ENCODE measurements around the gene AIFM3.

The AIFM3 gene

DNA sequence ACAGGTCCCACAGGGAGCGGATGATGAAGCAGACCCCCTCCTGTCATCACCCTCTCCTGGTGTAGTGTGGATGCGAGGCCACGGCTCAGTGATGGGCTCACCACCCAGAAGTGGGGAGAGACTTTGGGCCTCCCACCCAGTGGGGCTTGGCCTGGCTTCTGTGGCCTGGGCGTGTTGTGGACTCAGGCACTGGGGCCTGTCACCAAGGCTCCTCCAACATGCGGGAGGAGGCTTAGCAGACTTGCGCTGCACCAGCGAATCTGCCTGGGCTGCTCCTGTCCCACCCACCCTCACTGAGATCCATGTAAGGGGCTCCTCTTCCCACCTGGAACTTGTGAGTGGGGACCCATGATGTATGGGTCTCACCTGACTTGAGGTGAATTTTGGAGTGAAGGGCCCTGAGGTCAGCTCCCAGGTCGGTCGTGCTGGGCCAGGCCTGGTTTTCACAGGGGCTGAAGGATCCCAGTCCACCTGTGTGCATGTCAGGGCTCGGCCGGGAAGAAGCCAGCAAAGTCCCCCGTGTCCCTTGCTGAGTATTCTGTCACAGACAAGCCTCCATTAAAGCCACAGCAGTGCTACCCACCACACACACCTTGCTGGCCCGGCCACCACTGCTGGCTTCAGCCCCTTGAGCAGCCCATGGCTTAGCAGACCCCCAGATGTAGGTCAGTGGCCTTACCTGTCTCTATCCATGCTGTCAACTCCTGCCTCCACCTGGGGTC lies 30.6 kb downstream of the AIFM3 start:
- H3K4me1 Mint-ChIP-seq = peaks cover 16% of the 10 kb centered on the region
- peaks cover 9% of the 10 kb centered on the region for H3K36me3 Mint-ChIP-seq (ENCODE audit: low read depth)
- TF ChIP-seq, protein P1, sequence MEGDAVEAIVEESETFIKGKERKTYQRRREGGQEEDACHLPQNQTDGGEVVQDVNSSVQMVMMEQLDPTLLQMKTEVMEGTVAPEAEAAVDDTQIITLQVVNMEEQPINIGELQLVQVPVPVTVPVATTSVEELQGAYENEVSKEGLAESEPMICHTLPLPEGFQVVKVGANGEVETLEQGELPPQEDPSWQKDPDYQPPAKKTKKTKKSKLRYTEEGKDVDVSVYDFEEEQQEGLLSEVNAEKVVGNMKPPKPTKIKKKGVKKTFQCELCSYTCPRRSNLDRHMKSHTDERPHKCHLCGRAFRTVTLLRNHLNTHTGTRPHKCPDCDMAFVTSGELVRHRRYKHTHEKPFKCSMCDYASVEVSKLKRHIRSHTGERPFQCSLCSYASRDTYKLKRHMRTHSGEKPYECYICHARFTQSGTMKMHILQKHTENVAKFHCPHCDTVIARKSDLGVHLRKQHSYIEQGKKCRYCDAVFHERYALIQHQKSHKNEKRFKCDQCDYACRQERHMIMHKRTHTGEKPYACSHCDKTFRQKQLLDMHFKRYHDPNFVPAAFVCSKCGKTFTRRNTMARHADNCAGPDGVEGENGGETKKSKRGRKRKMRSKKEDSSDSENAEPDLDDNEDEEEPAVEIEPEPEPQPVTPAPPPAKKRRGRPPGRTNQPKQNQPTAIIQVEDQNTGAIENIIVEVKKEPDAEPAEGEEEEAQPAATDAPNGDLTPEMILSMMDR (IDR thresholded peaks at IDR 0.05; ENCODE audit: unreplicated experiment in 3 of 3) = no peak
- no peaks in the 10 kb centered on the region for H3K27me3 Mint-ChIP-seq (ENCODE audit: low read depth)
- H3K4me3 Mint-ChIP-seq = no peak overlapping the region
- no peak overlapping the region for H3K27ac Mint-ChIP-seq
- no peaks in the 10 kb centered on the region for H3K9me3 Mint-ChIP-seq

DNA sequence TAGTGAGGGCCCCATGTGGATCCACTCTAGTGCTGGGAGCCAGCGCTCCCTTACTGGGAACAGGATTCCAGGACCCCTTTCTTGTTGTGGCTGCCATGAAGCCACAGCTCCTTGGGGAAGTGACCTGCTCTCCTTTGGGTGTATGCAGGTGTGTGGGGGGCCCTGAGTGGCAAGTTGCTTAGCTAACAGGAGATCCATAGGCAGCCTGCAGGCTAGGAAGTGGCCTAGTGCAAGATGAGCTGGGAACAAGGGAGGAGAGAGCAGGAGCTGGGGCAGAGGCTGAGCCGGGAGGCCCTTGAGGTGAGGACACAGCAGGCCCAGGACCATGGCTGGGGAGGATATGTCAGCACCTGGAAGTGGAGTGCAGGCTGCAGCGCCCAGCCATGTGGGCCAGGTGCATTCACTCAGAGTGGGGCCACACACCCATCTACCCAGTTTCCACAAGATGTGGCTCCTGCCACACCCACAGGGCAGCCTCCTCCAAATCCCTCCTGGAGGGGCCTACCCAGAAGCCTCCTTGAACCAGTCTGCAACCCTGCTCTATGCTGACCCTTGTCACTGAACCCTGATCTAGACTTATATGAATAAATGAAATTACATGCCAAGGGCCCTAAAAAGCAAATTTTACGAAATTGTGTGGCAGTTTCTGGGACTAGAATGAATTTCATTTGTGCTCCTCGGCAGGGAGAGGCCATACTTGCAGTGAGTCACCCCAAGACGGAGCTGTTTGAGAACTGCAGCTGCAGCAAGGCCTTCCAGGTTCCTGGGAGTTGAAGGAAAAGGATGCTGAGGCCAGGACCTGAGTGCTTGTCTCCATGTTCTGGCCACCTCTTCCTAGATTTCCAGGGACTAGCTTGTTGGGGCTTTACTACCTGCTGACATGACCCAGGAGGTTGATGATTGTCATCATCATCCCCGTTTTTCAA lies 31.6 kb downstream of the AIFM3 start:
- Mint-ChIP-seq H3K27ac (peak overlapping the region in 1 of 3 experiments; percentile 51), H3K4me3 (peak overlapping the region; percentile 38 to 70 (median 68)), H3K4me1 (peaks cover 26% of the 10 kb centered on the region), H3K9me3 (no peaks in the 10 kb centered on the region), H3K27me3 (ENCODE audit: low read depth) (no peaks in the 10 kb centered on the region), H3K36me3 (ENCODE audit: low read depth) (peaks cover 9% of the 10 kb centered on the region)
- TF ChIP-seq, protein P1 (IDR thresholded peaks at IDR 0.05; ENCODE audit: unreplicated experiment in 3 of 3) = no peak

DNA sequence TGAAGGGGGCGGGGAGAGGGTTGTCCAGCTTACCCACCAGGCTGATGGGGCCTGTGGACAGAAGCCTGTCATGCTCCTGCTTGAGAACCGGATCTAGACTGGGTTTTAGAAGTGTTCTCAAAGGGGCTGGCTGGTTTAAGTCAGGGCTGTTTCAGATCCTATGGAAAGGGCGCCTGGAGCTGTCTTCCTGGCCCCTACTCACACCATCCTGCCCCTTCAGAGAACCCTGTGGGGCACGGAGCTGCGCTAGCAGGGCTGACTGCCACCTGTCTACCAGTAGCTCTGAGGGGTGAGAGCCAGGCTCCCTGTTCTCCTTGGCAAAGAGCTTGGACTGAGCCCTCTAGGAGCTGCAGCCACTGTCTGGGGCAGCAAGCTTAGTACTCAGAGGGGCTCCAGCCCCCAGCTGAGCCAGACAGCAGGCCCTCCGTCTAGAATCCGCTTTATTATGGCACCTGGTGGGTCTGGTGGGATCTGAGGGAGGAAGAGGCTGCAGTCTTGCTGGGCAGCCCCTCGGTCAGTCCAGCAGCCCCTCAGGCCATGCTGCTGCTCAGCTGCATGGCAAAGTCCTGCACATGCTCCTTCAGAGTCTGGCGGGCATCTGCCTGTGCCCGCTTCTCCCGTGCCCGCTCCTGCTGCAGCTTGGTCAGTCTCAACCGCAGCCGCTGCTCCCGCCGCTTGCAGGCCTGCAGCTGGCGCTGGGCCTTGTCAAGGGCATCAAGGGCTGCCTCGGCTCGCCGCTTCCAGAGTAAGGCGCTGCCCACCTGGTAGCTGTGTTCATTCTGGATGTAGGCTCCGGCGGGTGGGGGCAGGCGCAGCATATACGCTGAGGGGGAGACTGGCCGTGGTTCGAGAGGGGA lies 32.5 kb downstream of the AIFM3 start:
- H3K36me3 Mint-ChIP-seq (ENCODE audit: low read depth) = peaks cover 9% of the 10 kb centered on the region
- no peaks in the 10 kb centered on the region for H3K9me3 Mint-ChIP-seq
- TF ChIP-seq, protein P1 (IDR thresholded peaks at IDR 0.05; ENCODE audit: unreplicated experiment in 3 of 3) = no peak

DNA sequence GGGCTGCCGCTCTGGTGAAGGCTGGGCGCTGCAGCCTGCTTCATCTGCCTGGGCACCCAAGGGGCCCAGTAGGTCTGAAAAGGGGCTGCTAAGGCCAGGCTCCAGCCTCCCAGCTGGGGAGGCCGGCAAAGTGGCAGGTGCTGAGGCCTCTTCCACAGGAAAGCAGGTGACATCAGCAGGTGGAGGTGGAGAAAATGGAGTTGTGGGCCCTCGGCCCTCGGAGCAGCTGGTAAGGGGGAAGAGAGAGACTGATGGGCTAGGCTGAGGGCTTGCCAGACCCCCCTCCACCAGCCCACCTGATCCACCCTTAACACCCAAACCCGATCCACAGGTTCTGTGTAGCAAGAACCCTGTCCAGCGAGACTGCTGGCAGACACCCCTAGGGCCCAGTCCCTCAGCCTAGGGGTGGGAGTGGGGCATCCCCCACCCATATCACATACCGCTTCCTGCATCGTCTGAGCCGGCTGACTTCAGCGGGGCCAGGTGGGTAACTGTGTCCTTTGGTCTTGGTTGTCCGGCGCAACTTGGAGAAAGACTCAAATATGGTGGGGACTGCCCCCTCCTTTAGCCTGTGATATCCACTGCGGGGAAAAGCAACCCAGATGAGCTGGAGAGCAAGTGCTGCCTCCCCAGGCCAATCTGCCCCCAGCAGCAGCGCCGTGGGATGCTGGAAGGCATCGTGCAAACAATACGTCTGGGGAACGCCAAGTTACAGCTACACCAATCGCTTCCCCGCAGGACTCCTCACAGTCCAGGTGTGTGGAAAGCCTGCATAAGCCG lies 33.3 kb downstream of the AIFM3 start:
- no peaks in the 10 kb centered on the region for H3K27me3 Mint-ChIP-seq (ENCODE audit: low read depth)
- TF ChIP-seq, protein P1 (IDR thresholded peaks at IDR 0.05; ENCODE audit: unreplicated experiment in 3 of 3) = no peak
- no peaks in the 10 kb centered on the region for H3K9me3 Mint-ChIP-seq
- peak overlapping the region; percentile 93 to 97 (median 95) for H3K4me3 Mint-ChIP-seq
- H3K27ac Mint-ChIP-seq = peak overlapping the region; percentile 33 to 99 (median 99)
- peaks cover 9% of the 10 kb centered on the region for H3K36me3 Mint-ChIP-seq (ENCODE audit: low read depth)
- peaks cover 27% of the 10 kb centered on the region for H3K4me1 Mint-ChIP-seq

More for the DNA sequence above, 32.5 kb downstream of the AIFM3 start:
- H3K4me3 Mint-ChIP-seq = peak overlapping the region; percentile 74 to 97 (median 93)
- H3K4me1 Mint-ChIP-seq = peaks cover 27% of the 10 kb centered on the region
- no peaks in the 10 kb centered on the region for H3K27me3 Mint-ChIP-seq (ENCODE audit: low read depth)
- H3K27ac Mint-ChIP-seq = no peak overlapping the region

DNA sequence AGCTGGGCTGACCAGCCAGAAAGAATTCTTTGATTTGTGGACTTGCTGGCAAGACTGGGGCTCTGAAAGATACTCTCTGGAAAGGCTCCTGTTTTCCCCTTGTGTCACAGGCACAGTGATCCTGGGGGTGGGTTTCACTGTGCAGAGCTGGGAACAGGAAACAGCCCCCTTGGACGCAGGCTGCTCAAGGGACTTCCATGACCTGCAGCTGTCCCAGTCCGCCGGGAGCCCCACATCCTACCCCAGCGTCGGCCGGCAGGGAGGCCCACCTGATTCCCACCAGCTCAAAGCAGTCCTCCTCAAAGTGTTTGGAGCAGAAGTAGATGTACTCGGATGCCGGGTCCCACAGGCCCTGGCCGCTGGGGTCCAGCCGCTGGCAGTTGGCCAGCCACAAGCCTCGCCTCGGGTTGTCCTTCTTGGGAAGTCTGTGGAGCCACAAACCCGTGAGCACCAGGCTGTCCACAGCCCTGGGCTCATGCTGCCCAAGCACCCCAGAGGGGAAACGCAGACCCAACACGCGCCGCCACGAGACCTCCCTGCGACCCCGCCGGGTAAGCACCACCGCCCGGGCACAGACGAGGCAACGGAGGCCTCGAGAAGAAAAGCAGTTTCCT lies 34.0 kb downstream of the AIFM3 start:
- Mint-ChIP-seq H3K9me3 (no peaks in the 10 kb centered on the region), H3K4me1 (peaks cover 27% of the 10 kb centered on the region)

More for the DNA sequence above, 34.0 kb downstream of the AIFM3 start:
- TF ChIP-seq, protein P1 (IDR thresholded peaks at IDR 0.05; ENCODE audit: unreplicated experiment in 3 of 3) = no peak
- Mint-ChIP-seq H3K36me3 (ENCODE audit: low read depth) (peaks cover 8% of the 10 kb centered on the region), H3K27ac (peak overlapping the region; percentile 99), H3K27me3 (ENCODE audit: low read depth) (no peaks in the 10 kb centered on the region), H3K4me3 (peak overlapping the region; percentile 93 to 97 (median 95))

Data from nephron (organoid).